ENCODE data around the gene BAMBI.

The BAMBI gene

DNA sequence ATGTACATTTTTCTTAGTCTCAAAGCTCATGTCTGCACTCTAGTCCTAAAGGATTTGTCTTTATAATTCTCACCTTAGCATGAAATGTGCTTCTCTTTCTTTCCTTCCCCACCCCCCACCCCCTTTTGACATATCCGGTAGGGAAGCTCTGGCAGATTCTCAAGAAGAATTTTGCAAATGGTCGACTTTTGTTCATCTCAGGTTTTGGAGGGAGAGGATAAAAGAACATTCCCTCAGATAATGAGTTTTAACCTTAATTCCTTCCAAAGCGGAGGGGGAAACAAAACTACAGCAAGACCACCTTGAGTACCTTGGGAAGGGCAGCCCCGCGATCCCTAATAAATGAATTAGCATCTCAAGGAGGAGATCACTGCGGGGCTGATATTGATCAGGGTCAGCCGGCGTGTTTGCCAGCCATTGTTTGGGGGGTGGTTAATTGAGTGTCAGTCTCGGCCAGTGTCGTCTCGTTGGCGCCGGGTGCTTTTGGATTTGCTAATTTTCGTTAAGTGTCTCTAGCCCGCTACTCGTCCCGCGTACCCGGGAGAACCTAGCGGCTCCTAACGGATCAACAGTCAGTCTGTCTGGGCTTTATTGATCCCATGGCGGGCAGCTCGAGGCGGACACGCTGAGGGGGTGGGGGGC, 874 bp upstream of the BAMBI start:
- DNase-seq, result peak; percentile 36 to 58

- DNase-seq, result peak; percentile 26 to 43
These were observed 766 bp downstream of the BAMBI start for GRCh38 chr10:28677888-28678686.

GRCh38 chr10:28678687-28679457, 1.6 kb downstream of the BAMBI start:
- peak in 1 of 2 experiments; percentile 9 for DNase-seq

GRCh38 chr10:28679581-28680357, 2.4 kb downstream of the BAMBI start:
- DNase-seq, result peak; percentile 62 to 84

DNA sequence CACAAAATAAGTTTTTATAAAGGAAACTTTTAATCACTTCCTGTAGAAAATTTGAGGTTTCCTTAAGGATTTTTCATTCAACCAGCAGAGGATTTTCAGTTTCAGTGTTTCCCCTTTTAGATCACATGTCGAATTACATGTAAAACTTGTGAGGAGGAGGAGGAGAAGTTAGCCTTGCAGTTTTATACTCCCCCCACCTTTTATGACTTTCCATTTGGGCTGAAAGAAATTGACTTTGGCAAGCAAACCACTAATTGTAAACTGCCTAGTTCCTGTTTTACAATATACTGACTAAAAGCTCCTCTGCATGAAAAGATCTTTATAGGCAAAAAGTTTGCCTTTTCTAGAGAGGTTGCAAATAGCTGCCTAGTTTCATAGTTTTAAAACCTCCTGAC, 3.0 kb downstream of the BAMBI start:
- peak; percentile 71 to 84 for DNase-seq

- DNase-seq, result no peak
These were observed 4.0 kb downstream of the BAMBI start for GRCh38 chr10:28681291-28681763.

- no peak for DNase-seq
These were observed 4.8 kb downstream of the BAMBI start for GRCh38 chr10:28681928-28682750.

DNA sequence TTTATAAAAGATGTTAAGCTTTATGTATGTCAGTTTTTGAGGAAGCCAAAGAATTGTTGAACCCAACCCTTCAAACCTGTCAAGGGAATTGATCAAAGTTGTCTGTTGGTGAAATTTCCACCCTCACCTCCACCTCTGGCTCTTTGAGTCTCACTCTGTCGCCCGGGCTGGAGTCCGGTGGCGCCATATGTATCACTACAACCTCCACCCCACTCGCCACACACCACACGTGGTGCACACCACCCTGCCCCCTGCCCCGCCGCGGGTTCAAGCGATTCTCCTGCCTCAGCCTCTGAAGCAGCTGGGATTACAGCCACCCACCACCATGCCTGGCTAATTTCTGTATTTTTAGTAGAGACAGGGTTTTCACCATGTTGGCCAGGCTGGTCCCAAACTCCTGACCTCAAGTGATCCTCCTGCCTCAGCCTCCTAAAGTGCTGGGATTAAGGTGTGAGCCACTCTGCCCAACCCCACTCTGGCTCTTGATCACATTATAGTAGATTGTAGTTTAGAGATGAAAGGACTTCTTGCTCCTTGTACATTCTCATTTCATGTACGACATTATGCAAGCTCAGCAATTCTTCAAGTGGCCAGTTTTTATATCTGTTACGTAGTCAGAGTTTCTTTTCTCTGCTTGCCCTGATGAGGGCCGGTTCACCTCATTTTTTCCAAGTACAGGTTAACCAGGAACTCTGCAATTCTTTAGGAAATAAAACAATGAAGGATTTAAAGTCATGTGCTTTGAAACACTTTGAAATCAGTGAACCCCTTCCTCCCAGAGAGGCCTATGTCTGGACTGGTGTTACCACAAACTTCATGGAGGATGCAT, 7.0 kb downstream of the BAMBI start:
- DNase-seq, result no peak

DNA sequence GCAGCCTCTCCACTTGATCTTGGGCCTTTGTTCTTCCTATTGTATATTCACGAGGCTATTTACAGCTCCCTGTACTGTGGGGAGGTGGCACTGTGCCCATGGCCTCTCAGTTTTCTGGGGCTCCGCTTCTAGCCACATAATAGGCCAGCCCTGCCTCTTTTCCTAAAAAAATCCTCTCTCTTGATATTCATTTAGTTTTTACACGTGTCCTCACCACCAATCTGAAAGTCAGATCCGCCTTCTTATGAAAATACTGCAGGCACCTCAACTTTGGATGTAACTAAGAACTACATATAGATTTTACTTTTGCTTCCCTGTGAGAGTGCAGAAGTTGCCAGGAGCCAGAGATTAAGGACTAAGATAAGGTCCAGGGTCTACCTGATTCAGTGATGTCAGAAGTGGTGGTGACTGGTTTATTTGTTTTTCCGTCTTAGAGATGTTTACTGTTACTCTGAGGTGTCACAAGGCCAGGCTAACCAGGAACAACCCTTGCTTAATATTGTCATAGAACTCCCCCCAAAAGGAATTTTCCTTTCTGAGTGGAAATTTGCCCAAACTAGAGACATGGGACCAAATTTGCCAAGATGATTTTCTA, 7.8 kb downstream of the BAMBI start:
- no peak for DNase-seq

GRCh38 chr10:28685717-28686116, 8.4 kb downstream of the BAMBI start:
- no peak for DNase-seq

DNA sequence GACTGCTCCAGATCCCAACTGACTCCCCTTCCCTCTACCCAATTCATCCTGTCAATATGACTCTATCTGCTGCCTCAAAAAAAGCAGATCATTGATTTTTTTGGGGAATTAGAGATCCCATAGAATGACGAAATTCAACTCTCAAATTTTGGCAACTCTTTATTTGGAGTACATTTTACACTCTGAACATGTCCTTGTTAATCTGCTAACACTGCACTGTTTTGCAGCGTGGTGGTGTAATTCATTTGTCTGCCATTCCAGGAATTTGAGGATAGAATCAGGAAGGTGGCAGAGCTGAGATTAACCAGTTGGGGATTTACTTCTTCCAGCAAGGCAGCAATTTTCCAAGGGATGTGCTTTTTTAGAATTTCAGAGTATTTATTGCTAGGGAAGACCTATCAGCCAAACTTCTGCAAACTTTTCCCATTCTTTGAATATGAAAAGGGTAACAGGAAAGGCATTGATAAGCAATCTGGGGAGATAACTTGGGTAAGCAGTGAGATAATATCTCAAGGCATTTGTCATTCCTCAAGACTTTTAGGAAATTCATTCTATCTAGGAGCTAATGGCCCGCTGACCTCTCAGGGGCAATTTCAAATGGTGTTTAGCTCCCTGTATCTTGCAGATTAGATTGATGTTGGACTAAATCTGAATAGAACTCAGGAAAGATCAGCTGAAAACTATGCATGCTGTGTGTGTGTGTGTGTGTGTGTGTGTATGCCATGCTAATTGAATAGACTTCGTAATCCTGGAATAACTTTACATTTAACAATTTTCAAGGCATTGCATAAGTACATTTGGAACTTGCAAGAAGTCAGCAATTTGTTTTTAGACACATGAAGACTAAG, 9.7 kb downstream of the BAMBI start:
- no peak for DNase-seq

DNA sequence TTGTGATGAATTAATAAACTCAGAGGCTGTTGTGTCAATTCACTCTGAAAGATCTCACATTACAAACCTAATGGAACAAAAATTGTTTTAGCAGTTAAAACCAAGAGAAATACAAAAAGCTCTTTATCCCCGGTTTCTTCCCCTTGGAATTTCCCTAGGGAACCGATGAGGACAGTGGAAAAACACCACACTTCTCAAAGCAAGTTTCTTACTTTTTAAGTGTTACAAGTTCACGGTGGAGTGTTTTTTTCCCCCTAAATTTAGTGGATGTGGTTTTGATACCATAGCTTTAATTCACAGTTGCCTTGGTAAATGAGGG, 10.3 kb downstream of the BAMBI start:
- no peak for DNase-seq

- no peak for DNase-seq
These were observed 13.2 kb downstream of the BAMBI start for GRCh38 chr10:28690545-28690944.

- no peak for DNase-seq
These were observed 13.9 kb downstream of the BAMBI start for GRCh38 chr10:28691187-28691694.

DNA sequence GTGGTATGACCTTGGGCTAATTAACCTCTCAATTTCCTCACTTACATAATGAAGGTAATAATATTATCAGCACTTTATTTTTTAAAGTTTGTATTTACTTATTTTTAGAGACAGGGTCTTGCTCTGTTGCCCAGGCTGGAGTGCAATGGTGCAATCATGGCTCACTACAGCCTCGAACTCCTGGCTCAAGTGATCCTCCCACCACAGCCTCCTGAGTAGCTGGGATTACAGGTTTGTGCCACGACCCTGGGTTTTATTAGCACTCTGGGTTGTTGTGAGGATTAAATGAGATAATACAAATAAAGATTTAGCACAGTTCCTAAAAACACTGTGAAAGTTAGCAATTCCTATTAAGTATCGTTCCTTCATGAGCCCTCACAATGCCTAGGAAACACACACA, 14.7 kb downstream of the BAMBI start:
- no peak for DNase-seq

- no peak for DNase-seq
These were observed 17.2 kb downstream of the BAMBI start for GRCh38 chr10:28694530-28694929.

DNA sequence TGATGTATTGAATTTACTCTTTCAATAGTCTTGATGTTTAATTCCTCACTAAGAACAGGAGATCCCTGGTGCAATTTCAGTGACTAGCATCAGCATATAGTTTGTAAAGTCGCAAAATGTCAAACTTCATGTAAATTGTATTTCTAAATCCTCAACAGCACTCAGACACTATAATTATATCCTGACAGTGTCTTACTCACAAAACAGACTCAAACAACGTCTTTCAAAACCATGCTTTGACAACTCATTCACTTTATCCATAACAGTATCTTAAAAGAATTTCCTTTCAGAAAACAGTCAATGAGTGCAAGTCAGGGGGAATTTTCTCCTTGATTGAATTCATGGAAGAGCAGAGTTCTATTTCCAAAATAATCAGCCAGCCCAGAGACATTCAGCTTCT, 20.8 kb downstream of the BAMBI start:
- no peak for DNase-seq

DNA sequence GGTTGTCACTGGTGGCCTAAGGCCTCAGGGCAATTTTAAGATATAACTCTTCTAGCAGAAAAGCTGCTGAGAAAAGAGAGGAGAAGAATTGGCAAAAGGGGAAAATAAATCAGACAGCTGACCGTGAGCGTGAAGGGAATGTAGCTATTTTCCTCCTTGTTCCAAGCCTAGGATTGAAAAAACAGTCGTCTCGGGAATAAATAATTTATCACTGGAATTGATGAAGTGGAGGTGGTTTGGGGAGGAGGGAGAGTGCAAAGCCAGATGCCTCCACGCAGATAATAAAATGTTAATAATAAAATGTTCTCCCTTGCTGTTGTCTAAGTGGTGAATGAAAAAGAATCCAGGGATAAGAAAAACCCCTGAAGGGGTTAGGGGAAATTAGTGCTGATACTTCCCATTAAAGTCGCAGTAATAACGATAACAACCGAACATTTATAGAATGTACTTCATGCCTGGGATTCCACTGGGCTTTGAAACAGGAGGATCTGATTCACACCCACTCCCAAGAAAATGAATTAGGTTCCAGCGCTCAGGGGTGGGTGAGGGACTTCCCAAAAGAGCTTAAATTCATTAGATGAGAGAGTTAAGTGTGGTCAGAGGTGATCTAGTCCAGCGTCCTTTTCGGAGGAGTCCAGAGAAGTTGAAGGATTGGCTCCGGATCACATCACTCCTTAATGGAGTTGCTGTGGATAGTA, 27.3 kb downstream of the BAMBI start:
- DNase-seq, result no peak

DNA sequence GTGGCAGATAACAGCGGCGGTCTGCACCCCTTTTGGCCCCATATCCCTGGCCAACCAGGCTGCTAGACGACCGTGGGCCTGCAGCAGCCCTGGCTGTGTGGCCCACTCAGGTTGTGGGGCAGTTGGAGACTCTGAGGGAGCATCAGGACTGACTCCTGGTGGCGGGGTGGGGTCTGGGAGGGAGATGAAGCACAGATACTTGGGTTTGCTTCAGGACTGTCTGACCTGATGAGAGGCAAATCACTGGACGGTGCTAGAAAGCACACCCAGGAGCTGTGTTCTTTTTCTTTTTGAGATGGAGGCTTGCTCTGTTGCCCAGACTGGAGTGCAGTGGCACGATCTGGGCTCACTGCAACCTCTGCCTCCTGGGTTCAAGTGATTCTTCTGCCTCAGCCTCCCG, 28.2 kb downstream of the BAMBI start:
- DNase-seq, result no peak
